Caki2 (cell line): ENCODE data around the gene HOXC6. TPM values are rescaled to one million over a fixed set of nuclear protein-coding genes. Genes with fewer than 3 reads are reported as not detected.
"Not testable (repeated sequence)": the region's sequence is repeated elsewhere in the genome, so short reads cannot be mapped to it uniquely, and the experiment has no call there.

ENCODE experiments used
- DNase-seq: peaks from one replicate; pipeline ENCODE4 v3.0.0-alpha.2; 2015; ENCODE audit warnings: low read depth
- in situ Hi-C: cut with HindIII; loops from 2 replicates; pipeline ENCODE4 v1.10.0; 2016; ENCODE audit warnings: low sequenced_read_pairs, low pct_unique_long_range_greater_than_20kb, mixed read lengths
- total RNA-seq: library from RNA; depleted of rRNA; stranded (reverse); fragments of >200 nt; shearing (Covaris generic); gene quantifications from 2 replicates; pipeline ENCODE4 v1.2.3, GENCODE V29; 2014; ENCODE audit warnings: low replicate concordance

The HOXC6 gene
- total RNA-seq, 1 experiment from 2014 or later: 0.68 TPM

DNA sequence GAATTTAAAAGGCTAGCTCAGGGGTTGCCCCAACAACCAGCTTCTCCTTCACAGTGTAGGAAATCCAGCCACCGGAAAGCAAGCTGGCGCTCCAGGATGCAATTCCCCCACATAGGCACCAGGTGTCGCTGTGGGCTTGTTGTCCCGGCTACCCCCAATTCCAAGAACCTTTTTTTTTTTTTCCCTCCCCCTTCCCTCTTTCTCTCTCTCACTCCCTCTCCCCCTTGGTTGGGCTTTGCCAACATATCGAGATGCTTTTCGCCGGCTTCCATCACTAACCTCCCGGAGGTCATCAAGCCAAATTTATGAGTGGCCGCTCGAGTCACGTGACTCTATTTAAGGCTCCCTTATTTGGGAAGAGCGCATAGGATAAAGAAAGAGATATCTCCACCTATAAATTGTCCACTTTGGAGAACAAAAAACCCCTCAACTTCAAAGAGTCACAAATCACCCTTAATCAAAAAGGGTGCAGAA lies 4.4 kb downstream of the HOXC6 start, which contains the start of gene HOXC5:
HOXC5 (plus strand) TSS at position 424 of the 474 bp plus-strand sequence. CDS start 73 bp downstream, outside the sequence.
- in situ Hi-C loops: no loop called here
- DNase-seq: peak; percentile 76

- in situ Hi-C loops: no loop called here
- no peak for DNase-seq
These were observed 5.1 kb downstream of the HOXC6 start for GRCh38 chr12:54033106-54033979.

- no peak for DNase-seq
- in situ Hi-C loops: no loop called here
These were observed 5.9 kb downstream of the HOXC6 start for GRCh38 chr12:54033980-54034784.

DNA sequence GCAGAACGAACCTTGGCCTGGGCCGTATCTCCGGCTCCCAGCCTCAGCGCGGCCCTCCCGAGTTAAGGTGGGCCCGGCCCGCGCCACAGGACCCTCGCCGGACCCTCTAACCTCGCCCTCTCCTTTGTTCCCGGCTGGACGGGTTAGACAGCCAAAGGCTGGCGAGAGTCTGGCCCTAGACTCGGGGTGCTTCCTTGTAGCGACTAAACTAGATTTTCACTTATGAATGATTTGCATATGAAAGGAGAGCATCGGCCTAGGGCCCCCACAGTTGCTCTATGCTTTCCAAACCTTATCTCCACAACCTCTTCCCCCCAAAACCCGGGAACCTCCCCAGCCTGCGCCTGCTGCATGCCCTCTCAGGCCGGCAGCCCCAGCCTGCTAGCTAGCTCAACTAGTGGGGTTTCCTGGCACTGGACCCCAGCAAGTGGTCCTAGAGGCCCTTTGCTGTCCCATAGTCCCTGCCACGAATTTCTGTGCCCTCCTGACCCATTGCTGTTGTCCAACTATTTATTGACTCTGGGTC lies 6.6 kb downstream of the HOXC6 start:
- DNase-seq: no peak
- in situ Hi-C loops: no loop called here

- DNase-seq: no peak
- in situ Hi-C loops: no loop called here
These were observed 7.5 kb downstream of the HOXC6 start for GRCh38 chr12:54035568-54036264.

- peak; percentile 79 for DNase-seq
- in situ Hi-C loops: no loop called here
These were observed 8.6 kb downstream of the HOXC6 start for GRCh38 chr12:54036620-54037359.

DNA sequence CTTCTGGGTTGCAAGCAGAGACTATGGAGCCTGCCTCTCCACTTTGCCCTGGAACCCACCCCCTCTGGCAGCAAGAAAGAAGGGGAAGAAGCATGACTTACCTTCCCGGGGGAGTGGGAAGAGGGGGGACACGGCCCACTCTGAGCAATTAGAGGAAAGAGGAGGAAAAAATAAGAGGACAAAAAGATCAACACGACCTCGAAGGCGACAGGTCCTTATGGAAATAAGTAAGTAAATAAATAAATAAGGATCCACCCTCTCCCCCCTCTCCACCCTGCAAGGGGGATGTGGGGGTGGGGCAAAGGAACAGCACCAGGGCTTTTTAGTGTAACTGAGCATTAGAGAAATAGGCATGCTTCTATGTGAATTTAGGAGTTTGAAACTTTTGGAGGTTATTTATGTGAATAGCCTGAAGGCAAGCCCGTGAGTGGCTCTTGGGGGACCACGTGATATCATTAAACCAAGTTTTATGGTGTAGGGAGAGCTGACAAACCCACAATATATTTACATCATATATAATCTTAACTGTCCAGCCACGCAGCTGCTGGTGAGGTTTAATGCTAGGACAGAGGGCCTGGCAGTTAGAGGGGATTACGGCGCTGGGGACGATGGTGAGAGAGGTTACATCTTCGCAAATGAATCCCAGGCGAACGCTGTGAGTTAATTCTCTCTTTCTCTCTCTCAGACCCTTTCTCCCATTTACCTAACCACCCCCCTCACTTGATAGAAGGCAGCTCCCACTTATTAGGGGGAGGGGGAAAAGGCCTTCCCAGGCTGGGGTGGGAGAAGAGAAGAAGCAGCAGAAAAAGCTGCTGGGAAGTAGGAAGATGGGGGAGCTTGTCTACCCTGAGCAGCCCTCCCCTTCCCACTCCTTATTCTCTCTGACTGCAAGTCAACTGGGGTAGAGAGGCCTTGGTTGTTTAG lies 9.4 kb downstream of the HOXC6 start:
- no peak for DNase-seq
- in situ Hi-C loops: no loop called here

DNA sequence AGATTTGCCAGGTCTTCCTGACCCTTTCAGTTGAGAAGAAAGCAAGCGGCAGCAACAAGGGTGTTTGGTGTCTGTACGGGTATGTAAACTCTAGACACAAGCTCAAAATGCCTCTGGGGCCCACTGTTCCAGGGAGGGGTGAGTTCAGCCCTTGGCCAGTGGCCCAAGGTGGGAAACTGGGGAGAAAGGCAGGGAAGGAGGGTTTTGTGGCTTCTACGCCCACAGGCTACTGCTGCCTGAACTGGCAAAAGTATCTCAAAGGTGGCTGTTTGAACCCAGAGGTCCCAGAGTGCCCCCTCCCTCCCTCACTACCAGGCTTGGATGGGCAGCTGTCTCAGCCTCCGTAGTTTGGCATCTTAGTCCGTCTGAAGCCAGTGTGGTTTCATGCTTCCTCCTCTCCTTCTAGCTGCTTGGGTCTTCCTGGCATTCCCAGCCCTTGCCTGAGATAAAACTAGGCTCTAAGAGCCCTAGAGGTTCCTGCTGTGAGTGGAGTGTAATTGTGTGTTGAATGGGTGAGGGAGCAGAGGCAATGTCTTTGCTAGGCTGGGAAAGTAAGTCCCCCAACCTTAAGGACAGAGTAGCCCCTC lies 10.1 kb downstream of the HOXC6 start:
- DNase-seq: no peak
- in situ Hi-C loops: no loop called here

GRCh38 chr12:54038871-54039414 lies 10.7 kb downstream of the HOXC6 start:
- no peak for DNase-seq
- in situ Hi-C loops: no loop called here

GRCh38 chr12:54039417-54040147 lies 11.3 kb downstream of the HOXC6 start:
- no peak for DNase-seq
- in situ Hi-C loops: no loop called here

- DNase-seq: peak; percentile 21
- in situ Hi-C loops: no loop called here
These were observed 11.9 kb downstream of the HOXC6 start for GRCh38 chr12:54040148-54040494.

DNA sequence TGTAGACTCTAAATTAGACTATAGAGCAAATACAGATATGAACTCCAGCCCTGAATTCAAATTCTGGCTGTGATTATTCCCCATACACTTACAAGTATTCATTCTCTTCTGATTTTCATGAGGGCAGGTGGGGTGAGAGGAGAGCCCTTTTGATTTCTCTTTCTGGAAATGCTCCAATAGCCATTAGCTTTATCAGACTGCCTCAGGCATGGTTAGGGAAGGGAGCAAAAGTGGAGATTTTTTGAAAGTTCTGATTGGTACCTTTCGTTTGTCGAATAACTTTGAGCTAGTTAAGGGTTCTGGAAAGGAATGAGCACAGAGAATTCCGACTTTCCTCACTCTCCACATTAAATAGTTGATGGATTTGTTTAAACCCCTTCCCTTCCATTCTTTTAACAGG lies 12.4 kb downstream of the HOXC6 start:
- in situ Hi-C loops: no loop called here
- no peak for DNase-seq

DNA sequence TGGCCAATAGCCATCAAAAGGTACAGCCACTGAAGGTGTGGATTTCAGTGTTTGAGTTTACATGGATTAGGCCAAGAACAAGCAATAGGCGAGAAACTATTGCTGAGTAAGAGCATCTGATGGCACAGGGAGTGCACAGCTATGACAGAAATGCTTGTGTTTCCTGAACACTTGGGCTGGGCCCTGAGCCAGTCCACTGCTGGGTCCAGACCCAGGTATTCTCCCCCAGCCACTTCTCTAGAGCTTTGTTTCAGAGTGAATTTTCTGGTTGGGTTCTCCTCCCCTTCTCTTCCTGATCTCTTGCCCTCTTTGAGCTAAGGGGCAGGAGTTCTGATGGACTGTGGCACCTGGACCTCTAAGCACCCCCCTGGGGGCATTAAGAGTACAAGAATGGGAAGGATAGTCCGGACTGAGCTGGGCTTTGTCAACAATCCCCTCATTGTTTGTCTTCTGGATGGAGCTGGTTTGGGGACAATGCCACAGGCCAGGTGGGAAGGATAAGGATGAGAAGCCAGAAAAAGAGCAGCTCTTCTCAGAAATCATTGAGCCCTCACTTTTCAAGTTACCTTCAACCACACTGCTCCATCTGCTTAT lies 13.0 kb downstream of the HOXC6 start:
- in situ Hi-C loops: no loop called here
- no peak for DNase-seq

GRCh38 chr12:54042033-54042432 lies 13.8 kb downstream of the HOXC6 start:
- in situ Hi-C loops, DNase-seq: not testable (repeated sequence)
